ENCODE data around the gene STYXL1.
A peak's percentile ranks its signal among the peaks of the same experiment; 100 is the strongest.
"Not testable (repeated sequence)": the region's sequence is repeated elsewhere in the genome, so short reads cannot be mapped to it uniquely, and the experiment has no call there.

STYXL1 gene

GRCh38 chr7:76023002-76023401, 24.8 kb downstream of the STYXL1 start:
- DNase-seq = peak; percentile 84

- no peak for DNase-seq
These were observed 25.6 kb downstream of the STYXL1 start for GRCh38 chr7:76022026-76022780.

- peak; percentile 65 for DNase-seq
These were observed 27.6 kb downstream of the STYXL1 start for GRCh38 chr7:76020031-76020714.

- not testable (repeated sequence) for DNase-seq
These were observed 29.3 kb downstream of the STYXL1 start for GRCh38 chr7:76018520-76018919.

GRCh38 chr7:76016191-76016947, 31.4 kb downstream of the STYXL1 start:
- DNase-seq = no peak

GRCh38 chr7:76011442-76011861, 36.3 kb downstream of the STYXL1 start:
- no peak for DNase-seq

GRCh38 chr7:76009672-76010600, 37.9 kb downstream of the STYXL1 start:
- no peak for DNase-seq

- DNase-seq = peak; percentile 13
These were observed 39.6 kb downstream of the STYXL1 start for GRCh38 chr7:76008156-76008687.

GRCh38 chr7:76005004-76005403, 42.8 kb downstream of the STYXL1 start:
- not testable (repeated sequence) for DNase-seq

GRCh38 chr7:76003351-76003750, 44.4 kb downstream of the STYXL1 start:
- no peak for DNase-seq

GRCh38 chr7:76002822-76003221, 45.0 kb downstream of the STYXL1 start:
- no peak for DNase-seq

- no peak for DNase-seq
These were observed 45.7 kb downstream of the STYXL1 start for GRCh38 chr7:76002139-76002538.

GRCh38 chr7:76000566-76000965, 47.2 kb downstream of the STYXL1 start:
- no peak for DNase-seq

GRCh38 chr7:75998038-75998437, 49.8 kb downstream of the STYXL1 start:
- DNase-seq = no peak

- peak; percentile 10 for DNase-seq
These were observed 51.3 kb downstream of the STYXL1 start for GRCh38 chr7:75996476-75996875.

- DNase-seq = no peak
These were observed 51.8 kb downstream of the STYXL1 start for GRCh38 chr7:75995996-75996395.

- no peak for DNase-seq
These were observed 52.7 kb downstream of the STYXL1 start for GRCh38 chr7:75995052-75995471.

GRCh38 chr7:75994388-75995051, 53.3 kb downstream of the STYXL1 start, which contains the start of gene TMEM120A:
TMEM120A (minus strand) TSS chr7:75994595; CDS start chr7:75994570, 25 bp downstream.
- peak; percentile 93 for DNase-seq

GRCh38 chr7:75993689-75994387, 54.0 kb downstream of the STYXL1 start:
- DNase-seq = peak; percentile 30

GRCh38 chr7:75992083-75992755, 55.6 kb downstream of the STYXL1 start:
- DNase-seq = no peak

Data from inflammatory macrophage treated with lipopolysaccharide for 4 hours (primary cell).